GM12872 (cell line): Measurements from ENCODE around the gene TMEM54.

ENCODE experiments used
- CTCF ChIP-seq: IDR thresholded peaks from 3 replicates; pipeline ENCODE4 v1.5.1; 2011; ENCODE audit warnings: low read depth, mild to moderate bottlenecking, low read length, moderate library complexity; ENCODE audit not compliant: insufficient read depth

The TMEM54 gene

GRCh38 chr1:32848354-32849063, 52.7 kb downstream of the TMEM54 start:
- TF ChIP-seq CTCF, result no peak
